ENCODE results near the gene DGLUCY. TPM values are rescaled to one million over a fixed set of nuclear protein-coding genes. Genes with fewer than 3 reads are reported as not detected.
"Not testable (repeated sequence)": the region's sequence is repeated elsewhere in the genome, so short reads cannot be mapped to it uniquely, and the experiment has no call there.

The DGLUCY gene
- total RNA-seq, 1 donor from 2014 or later: 59.2 TPM

GRCh38 chr14:91177073-91178034, 63.5 kb downstream of the DGLUCY start:
- Histone ChIP-seq H3K27me3 (no peaks in the 10 kb centered on the region), H3K4me3 (no peak overlapping the region), H3K9me3 (no peaks in the 10 kb centered on the region), H3K36me3 (peaks cover 7 to 26% of the 10 kb centered on the region in 2 donors), H3K27ac (no peak overlapping the region), H3K4me1 (no peaks in the 10 kb centered on the region)
- DNase-seq (ENCODE audit: low spot score in 2 of 2): no peak
- peak; percentile 40 to 73 (median 46) for TF ChIP-seq CTCF (IDR thresholded peaks at IDR 0.05)
- intact Hi-C loops (cut with DNase I): loop anchor here (1.0 kb wide), 1 partner anchor 109 kb away; no protein-coding TSS in a partner anchor

- TF ChIP-seq CTCF (IDR thresholded peaks at IDR 0.05): no peak
- intact Hi-C loops (cut with DNase I): no loop called here
Observed at GRCh38 chr14:91180611-91181010, 66.7 kb downstream of the DGLUCY start.

GRCh38 chr14:91182753-91183152, 68.9 kb downstream of the DGLUCY start:
- peaks cover 25 to 44% of the 10 kb centered on the region in 2 donors for H3K36me3 ChIP-seq
- H3K4me1 ChIP-seq; H3K9me3 ChIP-seq; DNase-seq (ENCODE audit: low spot score in 2 of 2); H3K27ac ChIP-seq; intact Hi-C loops (cut with DNase I); H3K27me3 ChIP-seq; H3K4me3 ChIP-seq: not testable (repeated sequence)

More at GRCh38 chr14:91180611-91181010, 66.7 kb downstream of the DGLUCY start:
- peaks cover 21 to 41% of the 10 kb centered on the region in 2 donors for H3K36me3 ChIP-seq
- no peak for DNase-seq (ENCODE audit: low spot score in 2 of 2)
- H3K27ac ChIP-seq: no peak overlapping the region
- no peak overlapping the region for H3K4me3 ChIP-seq
- no peaks in the 10 kb centered on the region for H3K9me3 ChIP-seq
- H3K27me3 ChIP-seq: no peaks in the 10 kb centered on the region
- no peaks in the 10 kb centered on the region for H3K4me1 ChIP-seq

GRCh38 chr14:91184559-91184958, 70.7 kb downstream of the DGLUCY start:
- intact Hi-C loops (cut with DNase I): no loop called here
- Histone ChIP-seq H3K36me3 (peaks cover 41 to 62% of the 10 kb centered on the region in 2 donors), H3K27me3 (no peaks in the 10 kb centered on the region), H3K9me3 (no peaks in the 10 kb centered on the region), H3K4me3 (no peak overlapping the region), H3K27ac (no peak overlapping the region), H3K4me1 (no peaks in the 10 kb centered on the region)
- TF ChIP-seq CTCF (IDR thresholded peaks at IDR 0.05): no peak
- no peak for DNase-seq (ENCODE audit: low spot score in 2 of 2)

GRCh38 chr14:91185721-91186120, 71.8 kb downstream of the DGLUCY start:
- DNase-seq (ENCODE audit: low spot score in 2 of 2): no peak
- H3K4me3 ChIP-seq: no peak overlapping the region
- no peaks in the 10 kb centered on the region for H3K4me1 ChIP-seq
- intact Hi-C loops (cut with DNase I): no loop called here
- no peaks in the 10 kb centered on the region for H3K9me3 ChIP-seq
- TF ChIP-seq CTCF (IDR thresholded peaks at IDR 0.05): no peak
- H3K36me3 ChIP-seq: peaks cover 41 to 70% of the 10 kb centered on the region in 2 donors
- no peak overlapping the region for H3K27ac ChIP-seq
- no peaks in the 10 kb centered on the region for H3K27me3 ChIP-seq

- peaks cover 41 to 66% of the 10 kb centered on the region in 2 donors for H3K36me3 ChIP-seq
Observed at GRCh38 chr14:91186515-91187066, 72.7 kb downstream of the DGLUCY start.

More at GRCh38 chr14:91186515-91187066, 72.7 kb downstream of the DGLUCY start:
- no peak overlapping the region for H3K4me3 ChIP-seq
- TF ChIP-seq CTCF (IDR thresholded peaks at IDR 0.05): no peak
- intact Hi-C loops (cut with DNase I): no loop called here
- DNase-seq (ENCODE audit: low spot score in 2 of 2): no peak
- no peaks in the 10 kb centered on the region for H3K4me1 ChIP-seq
- no peaks in the 10 kb centered on the region for H3K27me3 ChIP-seq
- H3K27ac ChIP-seq: no peak overlapping the region
- no peaks in the 10 kb centered on the region for H3K9me3 ChIP-seq

Measured in ascending aorta (tissue), 2 donors.